SU-DHL-6 (cell line): ENCODE results near the gene PIGO.

Experiments
- EZH2phosphoT487 ChIP-seq: fragments of 200-600 bp; sonication (generic), shearing (Covaris generic); conservative IDR thresholded peaks from 2 replicates; pipeline ENCODE4 v1.6.1; 2018; ENCODE audit warnings: mild to moderate bottlenecking, antibody characterized with exemption, low read length, moderate library complexity, mixed read lengths
- TF ChIP-seq, protein P1 (sequence below): fragments of 200-600 bp; sonication (generic); IDR thresholded peaks from one replicate; pipeline ENCODE4 v1.5.1; 2017; ENCODE audit warnings: antibody characterized with exemption, mild to moderate bottlenecking, low read length, moderate library complexity; ENCODE audit not compliant: insufficient read depth, poor library complexity, severe bottlenecking

DNA sequence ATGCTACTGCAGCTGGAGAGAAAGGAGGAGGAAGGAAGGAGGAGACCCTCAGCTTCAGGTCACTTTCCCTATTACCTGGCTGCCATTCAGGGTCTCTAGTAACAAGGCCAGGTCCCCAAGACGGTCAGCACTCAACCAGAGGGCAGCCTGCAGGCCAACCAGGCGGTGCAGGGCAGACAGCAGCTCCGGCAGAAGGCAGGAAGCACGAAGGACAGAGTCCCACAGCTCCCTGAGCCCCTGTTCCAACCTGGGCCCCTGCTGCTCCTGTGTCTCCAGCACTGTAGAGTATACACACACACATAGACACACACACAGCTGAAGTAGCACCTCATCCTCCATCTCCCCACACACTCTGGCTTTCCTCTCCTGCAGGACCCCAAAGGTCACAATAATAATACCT, 18.3 kb downstream of the PIGO start:
- TF ChIP-seq, protein P1, sequence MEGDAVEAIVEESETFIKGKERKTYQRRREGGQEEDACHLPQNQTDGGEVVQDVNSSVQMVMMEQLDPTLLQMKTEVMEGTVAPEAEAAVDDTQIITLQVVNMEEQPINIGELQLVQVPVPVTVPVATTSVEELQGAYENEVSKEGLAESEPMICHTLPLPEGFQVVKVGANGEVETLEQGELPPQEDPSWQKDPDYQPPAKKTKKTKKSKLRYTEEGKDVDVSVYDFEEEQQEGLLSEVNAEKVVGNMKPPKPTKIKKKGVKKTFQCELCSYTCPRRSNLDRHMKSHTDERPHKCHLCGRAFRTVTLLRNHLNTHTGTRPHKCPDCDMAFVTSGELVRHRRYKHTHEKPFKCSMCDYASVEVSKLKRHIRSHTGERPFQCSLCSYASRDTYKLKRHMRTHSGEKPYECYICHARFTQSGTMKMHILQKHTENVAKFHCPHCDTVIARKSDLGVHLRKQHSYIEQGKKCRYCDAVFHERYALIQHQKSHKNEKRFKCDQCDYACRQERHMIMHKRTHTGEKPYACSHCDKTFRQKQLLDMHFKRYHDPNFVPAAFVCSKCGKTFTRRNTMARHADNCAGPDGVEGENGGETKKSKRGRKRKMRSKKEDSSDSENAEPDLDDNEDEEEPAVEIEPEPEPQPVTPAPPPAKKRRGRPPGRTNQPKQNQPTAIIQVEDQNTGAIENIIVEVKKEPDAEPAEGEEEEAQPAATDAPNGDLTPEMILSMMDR = no peak
- no peak for TF ChIP-seq EZH2phosphoT487
